HG03175 (cell line): ENCODE measurements around the gene PKD1.
"Not testable (repeated sequence)": the region's sequence is repeated elsewhere in the genome, so short reads cannot be mapped to it uniquely, and the experiment has no call there.

ENCODE experiments used
- ATAC-seq: cut with Tn5 transposase; IDR thresholded peaks from one replicate; pipeline ENCODE4 v1.9.1; 2021; ENCODE audit warnings: mild to moderate bottlenecking, moderate library complexity; ENCODE audit not compliant: unreplicated experiment

PKD1 gene

DNA sequence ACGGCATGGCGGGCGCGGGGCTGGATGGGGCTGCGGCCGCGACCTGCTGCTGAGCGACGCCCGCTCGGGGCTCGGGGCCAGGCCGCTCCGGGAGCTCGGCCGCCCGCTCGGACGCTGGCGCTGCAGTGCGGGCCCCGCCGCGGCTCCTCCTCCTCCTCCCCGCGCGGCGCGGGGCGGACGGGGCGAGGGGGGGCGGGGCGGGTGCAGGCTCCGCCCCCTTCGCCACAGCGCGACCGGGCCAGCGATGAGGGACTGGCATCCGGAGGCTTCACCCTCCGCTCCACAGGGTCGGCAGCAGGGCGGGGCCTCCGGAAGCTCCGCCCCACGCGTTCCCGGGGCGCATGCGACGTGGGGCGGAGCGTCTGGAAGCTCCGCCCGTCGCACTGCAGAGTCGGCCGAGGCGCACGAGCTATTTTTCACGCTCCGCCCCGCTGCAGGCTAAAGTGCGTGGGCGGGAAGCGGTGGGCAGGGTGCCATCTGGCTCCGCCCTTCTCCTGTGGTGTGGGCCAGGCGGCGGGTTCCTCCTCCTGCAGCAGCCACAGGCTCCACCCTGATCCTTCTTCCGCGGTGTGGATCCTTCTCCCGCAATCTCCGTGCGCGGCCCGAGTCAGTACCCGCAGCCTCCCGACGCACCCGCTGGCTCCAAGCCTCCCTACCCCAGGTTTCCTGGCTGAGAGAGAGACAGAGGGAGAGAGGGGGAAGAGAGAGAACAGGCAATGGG is at the start of gene PKD1:
PKD1 (minus strand) TSS at position 129 of the 721 bp plus-strand sequence. CDS start 209 bp downstream, outside the sequence.
- ATAC-seq = not testable (repeated sequence)

DNA sequence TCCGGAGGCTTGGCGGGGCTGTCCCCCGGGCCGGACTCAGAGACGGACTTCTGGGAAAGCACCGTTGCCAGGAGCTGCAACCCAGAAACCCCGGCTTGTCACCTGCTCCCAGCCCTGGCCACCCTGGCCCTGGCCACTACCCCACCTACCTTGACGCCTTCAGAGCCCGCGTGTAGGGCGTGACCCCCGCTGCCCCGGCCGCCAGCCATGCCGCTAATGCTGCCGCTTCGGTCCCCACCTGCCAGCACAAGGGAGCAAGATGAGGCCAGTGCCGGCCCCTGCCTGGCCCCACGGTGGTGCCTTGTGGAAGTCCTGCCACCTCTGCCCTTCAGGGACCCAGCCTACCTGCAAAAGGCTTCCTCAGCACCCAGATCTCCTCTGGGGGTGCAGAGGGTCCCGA is 49.3 kb upstream of the PKD1 start:
- no peak for ATAC-seq

DNA sequence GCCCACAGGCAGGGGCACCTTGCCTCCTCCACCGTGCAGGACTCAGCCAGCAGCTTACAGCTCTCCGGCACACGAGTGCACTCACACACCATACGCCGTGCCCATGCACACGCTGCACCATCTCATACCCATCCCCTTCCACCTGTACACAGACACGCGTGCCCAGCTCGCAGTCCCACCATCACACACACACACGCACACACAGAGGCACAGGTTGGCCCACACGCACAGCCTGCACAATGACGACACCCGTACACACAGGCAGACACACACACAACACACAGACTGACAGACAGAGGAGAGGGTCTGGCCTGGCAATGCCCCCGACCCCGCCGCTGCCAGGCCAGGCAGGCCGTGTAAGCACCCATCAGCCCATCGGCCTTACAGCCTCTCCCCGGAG is 48.6 kb upstream of the PKD1 start:
- ATAC-seq = no peak

DNA sequence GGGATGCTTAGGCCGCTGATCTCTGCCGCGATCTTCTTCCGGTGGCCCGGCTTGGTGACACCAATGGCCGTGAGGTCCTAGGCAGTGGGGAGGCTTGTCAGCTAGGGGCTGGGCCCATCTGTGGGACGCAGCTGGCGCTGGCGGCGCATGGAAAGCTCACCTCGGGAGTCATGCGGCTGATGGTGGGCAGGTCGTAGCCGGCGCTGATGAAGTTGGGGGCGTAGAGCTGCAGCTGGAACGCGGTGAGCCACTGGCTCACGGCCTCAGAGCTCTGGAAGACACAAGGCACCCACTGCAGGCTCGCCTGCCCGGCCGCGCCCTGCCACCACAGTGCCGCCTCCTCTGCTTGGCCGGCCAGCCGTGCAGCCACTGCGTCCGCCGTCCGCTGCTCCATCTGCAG is 48.0 kb upstream of the PKD1 start:
- ATAC-seq = no peak

DNA sequence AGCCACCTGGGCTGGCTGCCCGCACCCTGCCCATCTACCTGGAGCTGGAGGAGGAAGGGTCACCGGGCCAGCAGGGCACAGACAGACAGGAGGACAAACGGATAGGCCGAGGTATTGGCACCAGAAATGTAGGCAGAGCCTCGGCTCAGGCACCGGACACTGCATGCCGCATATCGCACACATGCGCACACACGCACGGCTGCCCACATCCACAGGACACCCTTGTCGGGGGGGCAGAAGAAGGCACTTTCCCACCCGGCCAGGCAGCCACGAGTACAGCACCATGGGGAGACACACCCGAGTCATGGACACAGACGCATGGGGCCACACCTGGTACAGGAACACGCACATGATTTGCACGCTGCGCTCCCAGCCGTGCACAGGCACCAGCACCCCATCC is 46.3 kb upstream of the PKD1 start:
- no peak for ATAC-seq

DNA sequence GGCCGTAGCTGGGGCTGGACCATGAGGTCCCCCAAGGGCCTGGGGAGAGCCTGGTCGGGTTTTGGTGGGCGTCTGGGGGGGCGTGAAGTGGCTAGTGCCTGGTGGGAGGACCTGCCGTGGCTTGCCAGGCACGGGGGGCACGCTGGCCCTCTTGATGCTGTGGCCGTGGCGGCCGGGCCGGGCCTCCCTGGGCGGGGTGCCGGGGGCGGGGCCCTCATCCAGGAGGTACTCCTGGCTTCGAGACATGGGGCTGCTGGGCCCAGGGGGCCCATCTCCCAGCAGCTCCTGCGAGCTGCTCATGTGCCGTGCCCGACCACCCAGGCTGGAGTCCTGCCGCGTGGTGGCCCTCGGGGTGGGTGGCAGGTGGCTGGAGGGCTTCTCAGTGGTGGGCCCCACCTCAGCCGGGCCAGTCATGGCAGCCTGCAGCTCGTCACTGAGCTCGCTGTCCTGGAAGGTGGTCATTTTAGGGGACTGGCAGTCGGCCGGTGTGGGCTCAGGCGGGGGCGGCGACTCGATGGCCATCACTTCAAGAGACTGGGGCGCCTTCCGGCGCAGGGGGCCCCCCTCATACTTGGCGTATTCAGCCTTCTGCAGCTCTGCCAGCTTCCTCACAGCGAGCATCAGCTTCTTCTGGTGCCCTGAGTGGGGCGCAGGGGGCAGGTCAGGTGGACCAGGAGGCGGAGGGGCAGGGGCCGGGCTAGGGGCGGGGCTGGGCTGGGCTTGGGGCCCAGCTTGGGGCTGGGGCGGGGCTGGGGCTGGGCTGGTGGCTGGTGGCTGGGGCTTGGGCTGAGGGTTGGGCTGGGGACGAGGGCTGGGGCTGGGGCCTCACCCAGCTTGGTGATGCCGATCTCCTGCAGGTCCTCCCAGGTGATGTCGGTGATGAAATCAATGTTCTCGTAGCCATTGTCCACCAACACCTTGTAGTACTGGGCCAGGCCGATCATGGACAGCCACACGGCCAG is 45.5 kb upstream of the PKD1 start:
- no peak for ATAC-seq

DNA sequence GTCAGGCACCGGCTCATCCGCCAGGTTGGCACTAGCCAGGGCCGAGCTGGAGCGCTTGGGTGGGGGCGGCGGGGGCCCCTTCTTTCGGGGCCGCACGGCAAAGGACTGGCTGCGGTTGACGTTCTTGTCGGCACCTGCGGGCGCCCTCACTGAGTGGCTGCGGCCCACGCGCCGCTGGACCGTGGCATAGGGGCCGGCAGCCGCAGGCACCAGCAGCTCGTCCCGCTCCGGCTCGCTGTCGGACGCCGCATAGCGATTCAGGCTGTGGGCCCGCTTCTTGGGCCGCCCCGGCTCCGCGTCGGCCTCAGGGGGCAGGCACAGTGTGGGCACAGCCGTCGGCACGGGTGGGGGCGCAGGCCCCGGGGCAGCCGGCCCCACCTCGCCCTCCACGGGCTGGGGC is 44.8 kb upstream of the PKD1 start:
- no peak for ATAC-seq

DNA sequence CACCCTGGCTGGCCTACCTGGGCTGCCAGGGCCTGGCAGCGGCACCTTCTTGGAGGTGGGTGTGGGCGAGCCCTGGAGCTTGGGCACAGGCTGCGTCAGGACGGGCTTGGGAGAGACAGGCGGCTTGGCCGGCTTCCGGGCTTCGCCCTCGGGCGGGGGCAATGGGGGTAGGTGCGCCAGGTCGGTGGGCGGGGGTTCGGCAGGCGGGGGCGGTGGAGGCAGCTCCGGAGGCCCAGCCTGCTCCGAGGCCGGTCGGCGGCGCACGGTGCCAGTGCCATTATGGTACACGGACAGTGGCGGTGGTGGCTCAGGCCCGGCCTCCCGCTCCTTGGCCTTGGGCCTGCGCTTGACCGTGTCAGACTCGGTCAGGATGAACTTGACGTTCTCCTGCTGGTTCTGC is 43.9 kb upstream of the PKD1 start:
- no peak for ATAC-seq

DNA sequence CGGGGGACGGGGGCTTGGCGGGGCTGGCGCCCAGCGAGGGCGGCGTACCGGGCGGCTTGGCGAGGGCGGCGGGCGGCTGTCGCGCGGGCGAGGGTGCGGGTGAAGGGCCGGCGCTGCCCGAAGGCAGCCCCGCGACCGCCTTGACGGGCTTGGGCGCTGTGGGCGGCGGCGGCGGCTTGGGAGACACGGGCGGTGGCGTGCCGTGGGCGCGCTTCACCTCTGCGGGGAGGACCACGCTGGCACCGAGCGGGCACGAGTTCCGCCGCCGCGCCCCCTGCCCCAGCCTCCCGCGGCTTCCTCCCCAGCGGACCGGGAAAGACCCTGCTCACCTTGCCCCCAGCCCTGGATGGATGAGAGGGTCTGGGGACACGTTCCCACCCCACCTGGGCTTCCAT is 43.4 kb upstream of the PKD1 start:
- ATAC-seq = no peak

DNA sequence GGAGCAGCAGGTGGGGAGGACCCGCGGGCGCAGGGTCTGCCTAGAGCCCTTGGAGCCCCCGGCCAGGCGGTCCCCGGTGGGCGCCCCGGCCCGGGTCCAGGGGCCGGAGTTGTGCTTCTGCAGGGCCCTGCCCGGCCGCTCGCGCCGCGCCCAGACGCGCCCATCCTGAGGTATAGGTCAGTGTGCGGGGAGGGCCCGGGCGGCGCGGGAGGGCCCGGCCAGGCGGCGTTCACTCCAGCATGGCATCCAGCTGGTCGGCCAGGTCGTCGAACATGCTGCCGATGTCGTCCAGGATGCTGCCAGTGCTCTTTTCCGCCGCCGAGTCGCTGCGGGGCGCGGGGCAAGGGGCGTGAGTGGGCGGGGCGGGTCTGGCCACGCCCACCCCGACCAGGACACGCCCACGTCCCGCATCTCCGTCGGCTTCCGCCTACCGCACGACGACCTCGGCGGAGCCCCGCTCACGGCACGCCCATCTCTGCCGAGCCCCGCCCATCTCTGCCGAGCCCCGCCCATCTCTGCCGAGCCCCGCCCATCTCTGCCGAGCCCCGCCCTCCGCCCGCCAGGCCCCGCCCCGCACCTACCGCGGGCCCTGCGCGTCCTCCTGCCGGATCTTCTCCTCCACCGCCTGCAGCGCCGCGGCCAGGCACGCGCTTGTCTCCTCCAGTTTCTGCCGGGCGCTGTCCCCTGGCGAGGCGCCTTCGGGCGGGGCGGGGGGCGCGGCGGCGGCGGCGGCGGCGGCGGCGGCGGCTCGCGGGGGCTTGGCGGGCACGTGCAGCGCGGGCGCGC is 42.8 kb upstream of the PKD1 start:
- ATAC-seq = no peak

DNA sequence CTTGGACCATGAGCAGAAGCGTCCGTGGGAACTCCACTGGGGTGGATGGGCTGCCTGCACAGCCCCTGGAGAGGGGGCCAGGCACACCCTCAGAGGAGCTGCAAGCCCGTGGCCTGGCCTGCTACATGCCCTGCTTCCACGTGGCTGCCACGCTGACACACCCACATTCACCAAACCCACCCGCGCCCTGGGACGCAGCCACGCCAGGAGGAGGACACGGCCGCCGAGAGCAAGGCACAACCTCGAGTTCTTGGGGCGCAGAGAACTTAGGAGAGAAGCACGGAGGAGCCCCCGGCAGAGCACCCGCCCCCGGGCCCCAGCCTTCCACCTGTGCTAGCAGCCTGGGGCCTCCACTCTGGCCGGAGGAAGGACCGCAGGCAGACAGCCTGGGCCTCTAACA is 41.9 kb upstream of the PKD1 start:
- ATAC-seq = no peak

DNA sequence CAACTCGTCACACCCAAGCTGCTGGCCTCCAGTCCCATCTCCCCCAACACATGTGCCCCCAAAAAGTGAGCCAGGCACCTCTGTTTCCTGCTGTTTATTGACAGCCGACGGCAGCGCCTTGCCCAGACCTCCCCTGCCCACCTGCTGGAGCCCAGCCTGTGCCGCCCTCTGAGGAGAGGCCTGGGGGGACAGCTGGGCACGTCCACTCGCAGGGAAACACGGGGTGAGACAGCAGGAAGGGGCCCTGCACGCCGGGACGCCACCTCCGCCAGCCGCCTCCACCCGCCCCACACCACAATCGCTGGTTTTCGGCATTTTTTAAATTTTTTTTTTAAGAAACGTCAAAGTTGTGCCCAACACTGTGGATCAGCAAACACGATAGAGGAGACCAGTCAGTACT is 41.4 kb upstream of the PKD1 start:
- no peak for ATAC-seq

DNA sequence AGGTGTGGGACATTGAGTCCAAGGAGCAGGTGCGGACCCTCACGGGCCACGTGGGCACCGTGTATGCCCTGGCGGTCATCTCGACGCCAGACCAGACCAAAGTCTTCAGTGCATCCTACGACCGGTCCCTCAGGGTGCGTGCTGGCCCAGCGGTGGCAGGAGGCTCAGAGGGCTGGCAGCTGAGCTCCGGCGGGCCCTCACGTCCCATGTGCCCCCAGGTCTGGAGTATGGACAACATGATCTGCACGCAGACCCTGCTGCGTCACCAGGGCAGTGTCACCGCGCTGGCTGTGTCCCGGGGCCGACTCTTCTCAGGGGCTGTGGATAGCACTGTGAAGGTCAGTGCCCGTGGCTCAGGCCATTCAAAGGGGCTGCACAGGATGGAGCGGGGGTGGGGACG is 40.3 kb upstream of the PKD1 start:
- ATAC-seq = no peak

DNA sequence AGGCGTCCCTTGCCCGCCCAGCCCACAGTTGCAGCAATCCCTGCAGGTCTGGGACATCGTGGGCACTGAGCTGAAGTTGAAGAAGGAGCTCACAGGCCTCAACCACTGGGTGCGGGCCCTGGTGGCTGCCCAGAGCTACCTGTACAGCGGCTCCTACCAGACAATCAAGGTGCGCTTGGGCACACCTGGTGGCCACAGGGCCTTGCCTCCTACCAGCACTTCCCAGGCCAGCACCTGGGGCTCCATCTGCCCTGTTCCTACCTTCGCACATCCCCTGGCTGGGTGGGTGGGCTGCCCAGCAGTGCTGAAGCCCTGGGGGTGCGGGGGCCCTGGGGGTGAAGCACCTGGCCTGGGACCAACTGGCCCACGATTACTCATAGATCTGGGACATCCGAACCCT is 39.8 kb upstream of the PKD1 start:
- no peak for ATAC-seq

DNA sequence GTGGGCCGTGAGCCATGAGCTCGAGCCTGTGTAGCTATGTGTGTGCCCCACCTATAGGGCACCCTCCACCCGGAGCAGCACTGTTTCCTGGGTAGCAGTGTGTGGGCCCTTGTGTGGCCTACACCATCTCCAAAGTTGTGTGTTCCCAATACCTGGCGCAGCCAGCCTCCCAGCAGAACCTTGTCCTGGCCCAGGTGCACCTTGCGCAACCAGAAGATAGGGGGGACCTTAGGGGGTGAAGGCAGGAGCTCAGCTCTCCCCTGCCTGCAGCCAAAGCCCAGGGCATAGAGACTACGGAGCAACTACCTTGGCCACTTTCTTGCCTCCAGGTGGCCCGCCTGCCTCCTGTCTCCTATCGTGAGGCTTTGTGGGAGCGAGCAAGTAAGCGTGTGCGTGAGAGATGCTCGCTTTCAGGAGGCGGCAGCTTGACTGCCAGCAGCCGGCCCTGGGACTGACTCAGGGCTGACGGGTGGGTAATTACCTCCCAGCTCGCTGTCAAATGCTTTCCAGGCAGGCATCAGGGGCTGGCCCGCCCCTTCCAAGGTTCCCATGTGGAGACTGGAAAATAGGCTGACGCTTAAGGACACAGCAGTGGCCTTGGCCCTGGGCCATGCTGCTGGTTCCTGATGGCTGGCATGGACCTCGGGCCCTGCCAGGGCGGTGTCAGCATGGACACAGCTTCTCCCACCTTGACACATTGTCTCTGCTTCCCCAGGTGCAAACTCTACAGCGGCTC is 38.9 kb upstream of the PKD1 start:
- ATAC-seq = no peak

DNA sequence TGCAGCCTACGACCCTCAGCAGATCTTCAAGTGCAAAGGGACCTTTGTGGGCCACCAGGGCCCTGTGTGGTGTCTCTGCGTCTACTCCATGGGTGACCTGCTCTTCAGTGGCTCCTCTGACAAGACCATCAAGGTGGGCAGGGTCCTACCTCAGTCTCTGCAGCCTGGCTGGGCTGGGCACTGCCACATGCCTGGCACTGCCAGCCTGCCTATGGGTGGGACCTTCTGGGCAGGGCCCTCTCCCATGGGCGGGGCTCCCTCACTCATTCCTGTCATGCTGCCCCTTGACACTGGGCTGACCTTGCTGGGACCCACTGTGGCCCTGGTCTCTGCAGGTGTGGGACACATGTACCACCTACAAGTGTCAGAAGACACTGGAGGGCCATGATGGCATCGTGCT is 38.2 kb upstream of the PKD1 start:
- no peak for ATAC-seq

DNA sequence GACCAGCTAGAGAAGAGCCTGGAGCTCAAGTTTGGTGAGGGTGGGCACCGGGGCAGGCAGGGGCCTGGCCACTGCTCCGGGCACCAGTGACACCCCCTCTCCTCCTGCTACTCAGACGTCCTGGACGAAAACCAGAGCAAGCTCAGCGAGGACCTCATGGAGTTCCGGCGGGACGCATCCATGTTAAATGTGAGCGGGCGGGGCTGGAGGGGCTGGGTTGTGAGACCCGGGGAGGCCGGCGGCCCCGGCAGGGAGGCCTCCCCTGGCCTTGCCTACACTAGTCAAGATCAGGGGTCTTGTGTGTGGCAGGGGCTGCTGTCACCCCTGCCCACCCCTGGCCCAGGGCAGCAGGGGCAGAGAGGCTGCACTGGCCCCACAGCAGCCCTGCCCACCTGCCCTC is 37.7 kb upstream of the PKD1 start:
- no peak for ATAC-seq

DNA sequence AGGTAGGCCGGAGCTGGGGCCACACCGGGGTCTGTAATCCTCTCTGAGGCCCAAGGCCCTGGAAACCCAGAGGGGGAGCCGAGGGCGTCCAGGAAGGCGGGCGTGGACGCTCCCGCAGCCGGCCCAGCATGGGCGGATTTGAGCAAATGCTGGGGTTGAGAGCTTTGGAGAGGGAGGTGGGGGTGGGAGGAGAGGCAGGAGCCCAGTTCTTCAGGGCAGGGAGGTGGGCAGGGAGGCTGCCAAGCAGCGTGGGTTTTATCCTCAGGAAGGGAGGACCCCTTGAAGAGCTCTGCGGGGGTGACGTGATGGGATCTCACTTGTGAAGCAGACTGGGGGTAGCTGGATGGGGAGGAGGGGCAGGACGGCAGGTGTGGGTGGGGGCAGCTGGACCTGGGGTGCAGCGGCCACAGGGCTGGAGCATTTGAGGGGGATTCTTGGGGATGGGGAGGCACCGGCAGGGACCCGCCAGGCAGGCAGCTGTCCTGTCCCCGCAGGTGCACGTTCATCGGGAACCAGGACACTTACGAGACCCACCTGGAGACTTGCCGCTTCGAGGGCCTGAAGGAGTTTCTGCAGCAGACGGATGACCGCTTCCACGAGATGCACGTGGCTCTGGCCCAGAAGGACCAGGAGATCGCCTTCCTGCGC is 37.1 kb upstream of the PKD1 start:
- ATAC-seq = no peak

DNA sequence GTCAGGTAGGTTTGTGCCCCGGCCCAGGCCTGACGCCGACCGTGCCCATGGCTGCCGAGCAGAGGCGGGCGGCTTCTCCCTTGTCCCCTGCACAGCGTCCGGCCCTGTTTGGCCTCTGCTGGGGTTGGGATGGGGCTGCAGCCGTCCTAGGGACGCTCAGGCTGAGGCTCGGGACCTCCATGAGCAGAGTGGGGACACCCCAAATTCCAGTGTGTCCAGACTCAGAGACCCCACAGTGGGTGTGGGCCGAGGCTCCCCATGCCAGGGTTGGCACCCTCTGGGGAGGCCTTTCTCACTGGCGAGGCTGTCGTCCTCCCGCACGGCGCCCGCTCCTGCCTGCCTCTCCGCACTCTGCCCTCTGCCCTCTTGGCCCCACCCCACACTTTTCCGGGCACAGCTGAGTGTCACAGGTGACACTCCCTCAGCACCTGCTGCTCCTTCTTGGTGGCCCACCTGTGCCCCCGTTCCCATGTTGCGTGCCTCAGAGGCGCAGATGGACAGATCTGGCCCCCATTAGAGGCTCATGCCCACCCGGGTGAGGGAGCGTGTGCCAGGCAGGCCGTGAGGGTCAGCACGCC is 36.0 kb upstream of the PKD1 start:
- no peak for ATAC-seq
